Stimulated activated CD8-positive, alpha-beta memory T cell treated with anti-CD3 and anti-CD28 coated beads, Interleukin-15, amount 100 ng/mL, for 24 hours (primary cell): Measurements from ENCODE around the gene TAC3.
"Not testable (repeated sequence)": the region's sequence is repeated elsewhere in the genome, so short reads cannot be mapped to it uniquely, and the experiment has no call there.

Source experiments
- DNase-seq: peaks from one replicate; pipeline ENCODE4 v3.0.0-alpha.2; 2020; ENCODE audit warnings: low read depth

Gene TAC3

DNA sequence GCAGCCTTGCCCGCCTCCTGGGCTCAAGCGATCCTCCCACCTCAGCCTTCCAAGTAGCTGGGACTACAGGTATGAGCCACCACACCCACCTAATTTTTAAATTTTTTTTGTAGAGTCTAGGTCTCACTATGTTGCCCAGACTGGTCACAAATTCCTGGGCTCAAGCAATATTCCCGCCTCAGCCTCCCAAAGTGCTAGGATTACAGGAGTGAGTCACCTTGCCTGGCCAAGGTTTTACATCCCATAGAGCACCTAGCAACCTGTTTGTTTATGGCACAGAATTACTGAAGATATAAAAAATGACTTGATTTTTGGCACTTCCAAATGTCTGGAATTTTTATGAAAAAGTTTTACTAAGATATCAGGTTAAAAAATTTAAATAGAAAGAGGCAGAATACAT, 17.1 kb upstream of the TAC3 start:
- no peak for DNase-seq

DNA sequence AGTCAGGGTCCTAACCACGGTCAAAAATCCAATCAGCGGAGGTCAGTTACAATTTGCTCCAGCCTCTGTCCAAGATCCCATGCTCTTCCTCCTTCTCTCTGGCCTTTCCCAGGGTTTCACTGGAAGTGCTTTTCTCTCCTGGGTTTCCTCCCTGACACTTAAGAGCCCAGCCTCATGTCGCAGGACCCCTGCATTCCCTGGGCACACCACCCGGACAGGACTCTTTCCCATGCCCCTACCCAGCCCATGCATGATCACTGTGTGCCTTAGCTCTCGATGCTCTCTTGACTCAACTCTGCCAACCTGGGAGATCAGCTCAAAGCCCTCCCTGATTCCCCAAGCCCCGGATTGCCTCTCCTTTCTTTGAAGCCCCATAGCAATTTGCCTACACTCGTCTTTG, 15.5 kb upstream of the TAC3 start:
- no peak for DNase-seq

DNA sequence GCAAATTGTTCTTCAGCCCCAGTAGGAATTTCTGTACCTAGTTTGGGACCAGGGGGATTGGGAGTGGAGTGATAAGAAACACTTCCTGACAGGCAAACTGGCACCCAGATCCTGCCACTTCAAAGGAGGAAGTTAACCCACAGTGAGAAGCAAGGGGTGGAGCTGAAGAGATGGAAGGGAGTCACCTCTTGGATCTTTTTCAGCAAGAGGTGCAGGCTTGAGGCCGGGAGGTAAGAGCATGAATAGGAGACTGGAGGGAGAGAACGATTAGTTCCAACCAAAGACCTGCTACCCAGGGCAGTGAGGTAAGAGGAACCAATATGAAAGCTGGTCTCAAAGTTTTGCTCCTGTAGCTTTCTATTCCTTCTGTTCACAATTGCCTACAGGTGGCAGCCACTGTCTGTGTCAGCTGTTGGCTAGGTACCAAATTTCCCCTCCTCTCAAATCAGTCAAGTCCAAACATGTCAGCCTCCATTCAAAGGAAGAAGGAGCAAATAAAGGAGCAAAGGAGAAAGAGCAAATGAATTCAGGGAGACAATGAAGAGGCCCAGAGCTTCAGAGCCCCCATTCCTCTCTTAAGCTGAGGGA, 14.9 kb upstream of the TAC3 start:
- no peak for DNase-seq

DNA sequence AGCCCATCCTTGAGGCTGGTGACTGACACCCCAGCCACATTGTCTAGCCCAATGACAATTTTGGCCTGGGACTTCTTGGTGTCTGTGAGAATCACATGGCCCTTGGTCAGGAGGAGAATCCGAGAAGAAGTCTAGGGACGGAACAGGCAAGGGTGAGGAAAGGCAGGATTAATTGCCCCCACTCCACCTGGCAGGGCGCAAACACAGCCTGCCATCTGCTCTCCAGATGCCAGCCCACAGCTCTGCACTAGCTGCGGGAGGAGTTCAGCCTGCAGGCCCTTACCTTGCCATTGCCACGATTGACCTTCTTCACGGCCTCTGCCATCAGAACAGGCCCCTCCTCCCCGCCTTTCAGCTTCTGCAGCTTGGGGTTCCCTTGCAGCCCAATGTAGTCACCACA, 13.1 kb upstream of the TAC3 start:
- DNase-seq = no peak

DNA sequence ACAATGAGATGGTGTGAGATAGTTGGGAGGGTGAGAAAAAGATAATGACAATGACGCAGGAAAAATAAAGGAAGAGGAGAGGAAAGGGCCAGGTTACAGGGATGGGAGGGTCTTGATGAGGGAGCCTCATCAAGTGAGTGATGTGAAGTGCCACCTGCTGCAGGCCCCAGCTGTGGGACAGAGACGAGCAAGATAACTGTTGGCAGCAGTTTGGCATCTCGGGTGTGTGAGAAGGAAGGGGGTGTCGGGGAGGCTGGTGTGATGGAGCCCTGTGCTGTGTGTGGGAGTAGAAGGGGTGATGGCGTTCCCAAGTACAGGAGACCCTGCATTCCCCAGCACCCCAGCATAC, 11.4 kb upstream of the TAC3 start:
- no peak for DNase-seq

DNA sequence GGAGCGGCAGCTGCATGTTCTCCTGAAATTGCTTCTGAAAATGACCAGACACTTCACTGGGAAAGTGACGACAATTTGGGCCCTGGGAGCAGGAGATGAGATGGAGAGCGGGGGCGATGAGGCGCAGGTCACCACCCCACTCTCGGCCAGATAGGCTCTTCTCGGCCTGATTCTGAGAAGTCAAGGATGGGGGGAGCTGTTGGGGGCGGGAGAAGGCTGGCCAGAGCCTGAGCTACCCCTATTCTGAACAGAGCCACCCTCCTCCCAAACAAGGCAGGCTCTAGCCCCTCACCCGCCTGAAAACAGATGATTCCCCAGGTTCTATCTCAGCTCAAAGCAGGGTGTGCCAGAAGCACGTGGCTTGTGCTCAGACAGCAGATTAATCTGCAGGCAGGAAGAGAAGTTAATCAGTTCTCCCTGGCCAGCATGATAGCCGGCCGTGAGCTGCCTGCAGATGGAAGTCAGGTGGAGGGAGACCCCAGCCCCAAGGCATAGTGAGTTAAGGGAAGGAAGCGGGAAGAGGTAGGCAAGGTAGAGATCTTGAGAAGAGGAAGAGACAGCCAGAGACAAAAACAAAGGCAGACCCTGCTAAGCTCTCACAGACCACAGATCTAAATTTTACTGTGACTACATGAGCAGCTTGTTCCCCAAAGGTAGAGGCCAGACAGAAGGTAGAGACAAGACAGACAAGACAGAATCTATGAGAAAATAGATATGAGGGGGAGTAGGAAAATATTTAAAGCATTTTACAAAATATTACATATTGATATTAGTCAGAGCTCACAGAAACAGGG, 10.9 kb upstream of the TAC3 start:
- no peak for DNase-seq

DNA sequence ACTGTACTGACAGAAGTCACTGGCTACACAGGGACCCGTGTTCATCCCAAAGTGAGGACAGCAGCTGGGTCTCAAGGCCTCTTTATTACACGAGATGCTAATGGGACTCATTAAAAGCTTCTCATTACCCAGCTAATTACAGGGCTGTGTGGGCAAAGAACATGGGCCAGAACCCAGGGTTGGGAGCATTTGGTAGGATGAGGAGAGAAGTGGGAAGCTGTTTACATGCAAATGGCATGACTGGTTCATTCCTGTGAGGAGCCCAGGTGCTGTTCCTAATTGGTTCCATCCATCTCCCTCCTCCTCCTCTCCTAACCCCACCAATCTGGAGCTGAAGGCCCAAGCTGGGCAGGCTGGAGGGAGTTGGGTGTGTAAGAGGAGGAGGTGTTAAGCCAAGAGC, 8.9 kb upstream of the TAC3 start:
- DNase-seq = no peak

DNA sequence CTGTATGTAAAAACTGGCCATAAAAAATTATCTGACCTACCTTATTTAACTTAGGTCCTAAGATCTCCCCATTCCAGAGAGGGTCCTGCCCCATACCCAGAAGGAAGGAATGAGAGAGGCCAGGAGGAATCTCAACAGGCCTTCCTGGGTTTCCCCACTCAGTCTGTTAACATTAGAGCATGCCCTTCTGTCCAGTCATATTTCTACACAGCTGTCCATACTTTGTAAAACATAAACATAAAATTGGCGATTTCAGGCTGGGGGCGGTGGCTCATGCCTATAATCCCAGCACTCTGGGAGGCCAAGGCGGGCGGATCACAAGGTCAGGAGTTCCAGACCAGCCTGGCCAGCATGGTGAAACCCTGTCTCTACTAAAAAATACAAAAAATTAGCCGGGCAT, 6.0 kb upstream of the TAC3 start:
- not testable (repeated sequence) for DNase-seq

DNA sequence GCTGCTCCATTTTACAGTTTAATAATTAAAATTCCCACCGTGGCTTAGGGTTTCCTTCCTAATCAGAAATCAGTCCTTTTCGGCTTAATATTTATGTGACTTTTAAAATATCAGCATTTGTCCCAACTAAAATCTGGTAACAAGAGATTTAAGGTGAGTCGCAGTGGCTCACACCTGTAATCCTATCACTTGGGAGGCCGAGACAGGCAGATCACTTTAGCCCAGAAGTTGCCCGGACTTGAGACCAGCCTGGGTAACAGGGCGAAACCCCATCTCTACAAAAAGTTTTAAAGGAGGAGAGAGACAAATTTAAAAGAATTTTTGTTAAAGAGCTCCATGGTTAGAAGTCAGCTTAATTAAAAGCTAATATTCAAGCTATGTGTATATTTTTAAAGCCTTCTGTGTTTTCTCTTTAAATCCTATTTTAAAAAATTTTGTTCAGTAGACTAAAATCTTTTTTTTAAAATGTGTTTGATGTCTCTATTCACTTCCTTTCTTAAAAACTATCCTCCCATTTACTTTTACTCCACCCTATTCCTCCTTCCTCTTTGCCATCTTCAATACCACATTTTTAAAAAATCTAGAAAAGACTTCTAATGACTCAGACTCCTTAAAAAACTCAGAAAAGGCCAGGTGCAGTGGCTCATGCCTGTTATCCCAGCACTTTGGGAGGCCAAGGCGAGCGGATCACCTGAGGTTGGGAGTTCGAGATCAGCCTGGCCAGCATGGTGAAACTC, 3.8 kb upstream of the TAC3 start:
- DNase-seq = no peak

DNA sequence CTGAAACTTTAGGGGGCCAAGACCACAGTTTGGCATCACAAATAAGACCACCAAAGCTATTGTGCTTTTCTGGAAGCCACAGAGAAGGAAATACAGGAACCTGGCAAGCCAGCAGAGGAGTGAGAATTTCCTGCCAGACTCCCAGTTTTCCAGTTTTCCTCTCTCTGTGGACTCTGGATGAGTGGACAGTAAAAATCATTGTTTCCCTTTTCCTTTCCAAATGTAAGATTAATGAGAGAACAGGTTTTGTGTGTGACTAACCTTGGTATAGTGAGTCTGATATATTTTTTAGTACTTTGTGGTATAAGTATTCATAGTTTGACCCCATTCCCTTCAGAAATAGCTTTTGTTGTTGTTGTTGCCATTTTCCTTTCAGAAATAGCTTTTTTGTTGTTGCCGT, 2.6 kb upstream of the TAC3 start:
- DNase-seq = no peak

DNA sequence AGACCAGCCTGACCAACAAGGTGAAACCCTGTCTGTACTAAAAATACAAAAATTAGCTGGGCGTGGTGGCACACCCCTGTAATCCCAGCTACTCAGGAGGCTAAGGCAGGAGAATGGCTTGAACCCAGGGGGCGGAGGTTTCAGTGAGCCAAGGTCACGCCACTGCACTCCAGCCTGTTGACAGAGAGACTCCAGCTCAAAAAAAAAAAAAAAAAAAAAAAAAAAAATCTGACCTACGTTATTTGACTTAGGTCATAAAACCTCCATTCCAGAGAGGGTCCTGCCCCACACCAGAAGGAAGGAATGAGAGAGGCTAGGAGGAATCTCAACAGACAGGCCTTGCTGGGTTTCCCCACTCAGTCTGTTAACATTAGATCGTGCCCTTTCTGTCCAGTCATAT, 2.0 kb upstream of the TAC3 start:
- DNase-seq = not testable (repeated sequence)

DNA sequence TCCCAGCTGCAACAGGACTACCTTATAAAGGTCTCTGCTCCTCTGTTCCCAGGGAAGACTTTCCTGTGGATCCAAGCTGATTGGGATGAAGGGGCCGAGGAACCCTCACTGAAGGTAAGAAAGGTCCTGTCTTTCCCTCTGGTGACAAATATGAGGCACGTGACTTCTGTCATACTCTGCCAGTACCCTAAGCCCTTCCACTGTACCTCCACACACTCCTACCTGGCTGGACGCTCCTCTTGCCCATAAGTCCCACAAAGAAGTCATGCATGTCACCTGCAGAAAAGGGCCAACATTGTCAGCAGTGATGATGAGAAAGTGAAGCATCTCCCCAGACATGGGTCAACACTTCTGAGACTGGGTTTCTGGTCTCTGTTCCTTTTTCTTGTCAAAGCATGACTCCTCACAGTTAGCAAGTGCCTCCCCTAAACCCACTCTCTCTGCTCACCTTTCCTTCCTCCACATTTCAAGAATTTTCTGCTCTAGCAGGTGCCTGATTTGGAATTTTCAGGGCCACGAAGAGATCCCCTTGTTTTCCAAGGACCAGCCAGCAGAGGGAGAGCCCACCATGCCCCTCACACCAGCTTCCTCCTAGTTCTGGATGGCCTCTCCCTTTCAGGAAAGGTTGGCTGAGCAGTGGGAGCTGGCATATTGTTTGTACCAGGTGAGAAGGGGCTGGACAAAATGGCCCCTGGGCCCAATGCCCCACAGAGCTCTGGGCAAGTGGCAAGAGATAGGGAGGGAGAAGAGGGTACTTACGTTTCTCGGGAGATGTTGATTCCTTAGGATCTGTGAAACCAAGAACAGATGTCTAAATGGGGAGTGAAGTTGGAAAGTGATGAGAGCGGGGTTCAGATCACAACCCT, 3.5 kb downstream of the TAC3 start:
- DNase-seq = no peak

DNA sequence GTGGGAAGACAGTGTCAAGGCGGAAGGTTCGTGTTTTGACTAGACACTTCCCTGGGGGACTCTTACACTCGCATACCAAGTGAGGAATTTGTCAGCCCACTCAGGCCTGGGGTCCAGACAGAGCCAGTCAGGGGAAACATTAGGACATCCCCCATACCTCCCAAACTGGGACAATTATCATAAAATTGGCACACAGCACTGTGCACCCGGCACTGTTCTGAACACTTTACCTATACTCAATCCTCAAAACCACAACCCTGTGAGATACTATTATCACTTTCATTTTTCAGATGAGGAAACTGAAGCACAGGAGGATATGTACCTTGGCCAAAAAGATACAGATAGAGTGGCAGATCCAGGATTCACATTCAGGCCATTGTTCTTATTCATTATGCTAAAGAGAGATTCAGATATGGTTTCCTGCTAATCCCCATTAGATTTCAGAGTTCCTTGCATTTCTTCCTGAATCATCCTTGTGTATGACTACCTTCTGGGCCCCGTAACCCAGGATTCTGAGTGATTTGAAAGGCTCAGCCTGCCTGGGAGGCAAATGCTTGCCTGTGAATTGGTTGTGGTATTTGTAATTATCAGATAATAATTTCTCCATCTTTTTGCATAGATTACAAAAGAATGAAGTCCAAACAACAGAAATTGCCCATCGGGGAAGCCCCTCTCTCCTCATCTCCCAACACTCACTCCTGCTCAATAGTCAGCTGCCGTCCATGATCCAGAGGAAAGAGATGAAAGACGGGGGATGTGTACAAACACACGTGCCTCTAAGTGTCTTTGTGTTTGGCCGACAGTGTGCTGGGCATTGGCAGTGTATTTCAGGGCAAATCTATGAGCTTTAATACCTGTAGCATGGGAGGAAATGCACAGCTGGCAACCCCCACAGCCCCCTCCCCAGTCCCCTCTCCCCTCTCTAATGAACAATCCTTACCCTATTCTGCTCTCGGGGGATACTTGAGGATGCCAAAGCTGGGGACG, 4.6 kb downstream of the TAC3 start:
- DNase-seq = no peak

DNA sequence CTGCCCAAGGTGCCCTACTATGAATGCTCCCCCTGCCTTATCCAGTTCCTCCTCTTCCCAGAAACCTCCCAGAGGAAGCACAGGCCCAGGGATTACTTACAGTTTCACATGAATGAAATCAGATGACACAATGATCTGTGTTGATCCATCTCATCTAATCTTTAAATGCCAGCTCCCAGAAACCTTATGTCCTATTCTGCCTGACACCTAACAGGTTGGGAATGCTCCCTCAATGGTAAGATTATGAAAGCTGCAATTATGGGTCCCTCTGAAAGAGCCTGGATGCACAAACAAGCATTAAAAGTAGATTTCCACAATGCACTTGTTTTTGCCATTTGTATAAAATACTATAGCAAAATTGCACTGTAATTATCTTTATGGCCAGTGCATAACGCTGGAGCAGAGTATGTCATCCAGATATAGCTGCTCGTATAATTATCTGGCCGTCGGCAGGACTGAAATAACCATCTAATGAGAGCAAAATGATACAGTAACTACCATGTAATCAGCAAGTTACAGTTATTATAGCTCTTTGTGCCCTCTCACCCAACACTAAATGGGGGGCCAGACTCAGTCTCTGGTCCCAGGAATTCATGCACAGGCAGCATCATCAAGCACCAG, 5.6 kb downstream of the TAC3 start:
- no peak for DNase-seq

DNA sequence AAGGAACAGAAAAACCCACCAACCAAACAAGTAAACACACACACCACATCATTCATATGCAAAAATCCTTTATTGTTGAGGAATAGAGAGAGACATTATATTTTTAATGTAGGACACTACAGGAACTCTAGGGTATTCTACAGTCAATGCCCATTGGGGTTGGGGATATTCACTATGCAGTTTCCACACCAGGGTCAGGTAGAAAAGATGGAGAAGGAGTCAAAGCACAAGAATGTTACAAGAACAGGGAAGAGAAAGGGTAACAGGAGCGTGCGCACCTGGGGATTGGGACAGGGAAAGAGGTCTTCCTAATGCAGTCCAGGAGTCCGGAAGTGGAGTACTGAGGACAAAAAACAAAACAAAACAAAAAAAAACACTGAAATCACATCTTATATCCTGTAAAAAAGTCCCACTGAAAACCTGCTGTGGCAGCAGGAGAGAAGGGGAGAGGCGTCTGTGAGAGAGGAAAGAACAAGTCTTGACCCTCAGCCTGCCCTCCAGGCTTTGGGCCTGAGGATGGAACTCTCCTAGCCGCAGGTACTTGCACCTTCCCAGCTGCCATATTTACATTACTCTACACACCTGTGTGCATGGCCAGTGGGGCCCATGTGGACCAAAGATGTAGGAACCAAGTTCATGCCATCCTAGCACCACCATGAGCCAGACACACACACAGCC, 6.2 kb downstream of the TAC3 start:
- no peak for DNase-seq

DNA sequence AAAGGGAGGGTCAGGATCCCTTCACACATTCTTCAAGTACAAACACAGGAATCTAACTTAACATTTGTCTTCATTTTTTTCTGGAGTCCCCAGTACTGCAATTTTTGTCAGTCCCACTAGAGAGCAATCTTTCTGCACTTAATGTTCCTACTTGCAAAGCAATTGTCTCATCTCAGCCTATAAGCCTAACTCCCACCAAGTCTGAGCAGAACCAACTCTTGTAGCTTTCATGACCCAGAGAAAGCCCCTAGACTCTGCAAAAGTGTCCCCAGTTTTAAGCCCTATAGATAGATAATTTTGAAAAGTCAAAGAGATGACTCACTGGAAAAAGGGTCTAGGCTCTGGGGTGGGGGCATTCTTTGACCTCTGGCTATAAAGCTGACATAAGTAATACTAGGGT, 8.2 kb downstream of the TAC3 start:
- DNase-seq = no peak

DNA sequence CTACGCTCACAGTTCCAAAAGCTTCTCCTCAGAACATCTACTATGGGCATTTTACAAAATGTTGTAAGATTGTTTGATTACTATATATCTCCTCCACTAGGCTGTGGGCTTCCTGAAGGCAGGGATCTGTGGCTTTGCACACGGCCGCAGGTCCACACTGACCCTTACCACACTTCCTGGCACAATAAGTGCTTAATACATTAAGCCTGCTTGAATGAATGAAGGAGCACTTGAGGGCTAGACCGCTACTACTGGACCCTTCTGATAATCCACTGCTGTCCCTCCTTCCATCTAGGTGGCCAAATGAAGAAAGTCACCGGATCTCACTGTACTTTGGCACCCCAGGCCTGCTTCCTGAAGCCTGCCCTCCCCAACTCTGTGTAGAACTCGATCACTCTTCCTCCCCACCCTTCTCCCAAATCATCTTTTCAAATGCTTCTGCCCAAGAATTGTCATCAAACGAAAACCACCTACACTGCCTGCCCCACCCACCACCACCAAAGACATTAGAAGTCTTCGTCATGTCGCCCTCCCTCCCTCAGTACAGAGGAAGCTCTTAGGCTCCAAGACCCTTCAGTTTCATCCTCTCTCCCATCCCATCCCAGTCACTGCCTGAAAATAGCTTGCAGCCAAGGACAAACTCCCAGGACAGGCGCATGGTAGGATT, 9.4 kb downstream of the TAC3 start:
- no peak for DNase-seq

DNA sequence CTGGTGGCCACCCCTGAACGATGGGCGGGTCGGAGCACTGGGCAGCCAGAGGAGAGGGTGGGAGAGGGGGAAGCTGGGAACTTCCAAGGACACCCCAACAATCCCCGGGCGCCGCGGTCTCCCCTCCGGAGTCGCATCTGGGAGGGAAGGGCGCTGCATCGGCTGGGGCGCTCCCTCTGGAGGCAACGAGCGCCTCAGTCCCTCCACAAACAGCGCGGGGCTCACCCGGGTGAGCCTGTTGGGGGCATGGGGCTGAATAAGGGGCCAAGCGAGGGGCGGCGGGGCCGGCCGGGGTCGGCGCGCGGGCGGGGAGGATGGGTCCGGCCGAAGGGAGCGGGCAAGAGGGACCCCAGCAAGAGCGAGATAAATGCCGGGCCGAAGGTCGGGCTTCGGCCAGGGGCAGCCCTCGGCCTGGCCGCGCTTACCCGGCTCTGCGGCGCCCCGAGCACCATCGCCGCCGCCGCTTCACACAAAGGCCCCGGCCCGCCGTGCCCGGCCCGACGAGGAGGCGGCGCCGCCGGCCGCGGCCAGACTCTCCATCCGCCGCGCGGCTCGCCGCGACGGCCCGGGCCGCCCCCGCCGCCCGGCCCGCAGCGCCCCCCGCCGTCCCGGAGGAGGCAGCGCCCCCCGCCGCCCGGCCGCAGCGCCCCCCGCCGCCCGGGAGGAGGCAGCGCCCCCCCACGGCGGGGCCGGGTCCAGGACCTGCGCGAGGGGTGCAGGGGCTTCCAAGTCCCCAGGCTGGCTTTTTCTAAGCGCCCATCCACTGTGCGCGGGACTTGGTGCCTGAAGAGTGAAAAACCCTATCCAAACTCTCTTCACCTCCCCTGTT, 10.1 kb downstream of the TAC3 start, which contains the start of gene ZBTB39:
Gene ZBTB39, minus strand, starts transcription at position 567 of the 829 bp plus-strand sequence. CDS start 1,629 bp downstream, outside the sequence.
- peak; percentile 47 for DNase-seq

DNA sequence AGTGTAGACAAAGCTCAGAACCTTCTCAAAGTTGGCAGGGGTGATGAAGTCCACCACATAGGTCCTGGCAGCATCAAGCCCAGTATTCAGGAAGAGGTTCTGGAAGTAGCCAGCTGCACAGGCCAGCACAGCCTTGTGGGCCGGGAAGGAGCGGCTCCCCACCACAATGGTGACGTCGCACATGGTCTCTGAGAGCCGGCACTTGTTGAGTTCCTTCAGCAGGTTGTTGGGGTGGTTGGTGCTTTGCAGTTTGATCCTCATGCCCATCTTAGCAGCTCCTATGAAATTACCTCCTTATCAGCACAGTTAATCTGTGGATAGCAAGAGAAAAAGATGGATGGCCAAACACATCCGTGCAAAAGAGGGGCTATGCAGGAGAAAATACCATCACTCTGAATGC, 11.7 kb downstream of the TAC3 start:
- no peak for DNase-seq
